Motor neuron (in vitro differentiated cells): ENCODE results near the gene WWC2. TPM values are rescaled to one million over a fixed set of nuclear protein-coding genes. Genes with fewer than 3 reads are reported as not detected.
A peak's percentile ranks its signal among the peaks of the same experiment; 100 is the strongest.

Experiments used
- ATAC-seq, 8 experiments: fragments of 200-7000 bp; cut with Tn5 transposase; replicated peaks in 6 of 8; 2 replicates each; pipeline ENCODE4 v1.8.0; 2021; ENCODE audit warnings: mild to moderate bottlenecking in 8 of 8, moderate library complexity in 8 of 8
- H3K27ac ChIP-seq, 2 donors: fragments of 250-450 bp; sonication (Bioruptor Pico); 2 replicates each; pipeline ENCODE4 v1.9.0; 2021; ENCODE audit warnings: antibody characterized with exemption in 2 of 2, mild to moderate bottlenecking in 2 of 2, moderate library complexity in 1 of 2
- H3K4me1 ChIP-seq, 2 donors: fragments of 250-450 bp; sonication (Bioruptor Pico); replicated peaks in 1 of 2; 2 replicates each; pipeline ENCODE4 v1.6.1; 2021; ENCODE audit warnings: antibody characterized with exemption in 2 of 2, mild to moderate bottlenecking in 2 of 2, moderate library complexity in 1 of 2
- H3K4me3 ChIP-seq, 5 donors: fragments of 250-450 bp; sonication (Bioruptor Pico); 2 replicates each; pipeline ENCODE4 v1.9.0; 2021; ENCODE audit warnings: antibody characterized with exemption in 5 of 5, mild to moderate bottlenecking in 5 of 5, moderate library complexity in 4 of 5
- WGBS, 10 experiments: fragments of 450-650 bp; shearing (Covaris generic); methylation state at CpG; one replicate each; pipeline ENCODE4 v1.0.0; 2022; 5-methylcytosine and 5-hydroxymethylcytosine counted together
- in situ Hi-C, 9 experiments: fragments of 400-800 bp; cut with MboI; loops; one replicate each; pipeline ENCODE4 v1.15.0; 2021; ENCODE audit warnings: low sequenced_read_pairs in 9 of 9, low pct_unique_long_range_greater_than_20kb in 2 of 9; ENCODE audit not compliant: unreplicated experiment in 9 of 9
- total RNA-seq, 8 experiments: library from RNA; unstranded; fragments of 300-600 nt; gene quantifications; 2 replicates each; pipeline versions ENCODE4 v1.2.3 to v1.2.4, GENCODE V29; 2022

WWC2 gene
- total RNA-seq, 8 experiments from 2014 or later, result 4.2 to 59.4 (median 12.9) TPM

DNA sequence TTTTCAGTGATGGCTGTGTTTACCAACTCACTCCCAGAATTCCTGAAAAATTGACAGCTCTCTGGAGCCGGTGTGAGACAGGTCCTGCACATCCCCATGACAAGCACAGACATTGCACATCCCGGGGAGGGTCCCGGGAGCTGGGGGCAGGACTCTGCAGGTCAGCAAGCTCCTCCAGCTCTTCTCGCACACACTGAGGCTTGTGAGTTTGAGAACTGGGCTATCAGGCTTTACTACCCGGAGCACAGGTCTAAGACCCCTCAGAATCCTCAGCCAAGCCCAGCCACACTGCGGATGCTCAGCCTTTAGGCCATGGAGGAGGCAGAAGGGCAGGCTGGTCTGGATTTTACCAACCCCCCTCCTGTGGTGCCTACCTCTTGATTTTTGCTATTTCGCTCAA is 228.8 kb downstream of the WWC2 start:
- in situ Hi-C loops, result no loop called here
- 89 to 100% (median 97%) methylated on average over 1 to 6 of the region's 7 CpGs; no CpG with 5 or more reads in 3 of the 10 experiments for WGBS, 10 experiments
- no peak overlapping the region for H3K4me3 ChIP-seq
- ATAC-seq, result no peak
- H3K4me1 ChIP-seq, result no peaks in the 10 kb centered on the region
- no peak overlapping the region for H3K27ac ChIP-seq

DNA sequence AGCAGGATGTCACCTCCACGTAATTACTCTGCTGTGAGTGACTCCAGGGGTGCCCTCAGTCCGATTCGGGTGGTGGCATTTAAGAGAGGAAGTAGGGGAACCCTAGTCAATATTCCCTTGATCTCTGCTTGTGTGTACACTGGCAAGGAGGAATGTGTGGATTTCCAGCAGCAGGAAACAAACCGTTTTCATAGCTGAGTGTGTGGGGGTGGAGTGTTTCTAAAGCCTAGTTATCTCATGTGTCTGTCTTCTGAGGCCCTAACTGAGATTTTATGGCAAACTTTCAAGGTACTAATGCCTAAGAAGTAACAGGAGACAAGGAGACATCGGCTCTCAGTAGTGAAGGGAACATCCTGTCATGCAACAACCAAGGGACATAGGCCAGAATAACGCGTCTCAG is 229.8 kb downstream of the WWC2 start:
- WGBS, 10 experiments, result 74 to 100% (median 80%) methylated on average over 2 to 4 of the region's 7 CpGs; no CpG with 5 or more reads in 1 of the 10 experiments
- Histone ChIP-seq H3K27ac (no peak overlapping the region), H3K4me1 (no peaks in the 10 kb centered on the region), H3K4me3 (no peak overlapping the region)
- ATAC-seq, result no peak
- in situ Hi-C loops, result no loop called here

DNA sequence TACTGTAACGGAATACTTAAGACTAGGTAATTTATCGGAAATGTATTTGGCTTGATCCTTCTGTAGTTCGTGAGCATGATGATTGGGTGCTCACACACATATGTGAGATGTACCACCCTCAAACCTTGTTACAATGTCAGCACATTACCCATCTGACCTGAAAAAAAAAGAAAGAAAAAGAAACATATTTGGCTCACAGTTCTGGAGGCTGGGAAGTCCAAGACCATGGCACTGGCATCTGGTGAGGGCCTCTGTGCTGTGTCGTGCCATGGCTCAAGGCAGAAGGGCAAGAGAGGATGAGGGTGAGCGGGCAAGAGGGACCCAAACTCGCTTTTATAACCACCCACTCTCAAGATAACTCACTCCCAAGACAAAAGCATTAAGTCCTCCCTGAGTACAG is 230.2 kb downstream of the WWC2 start:
- WGBS, 10 experiments, result 83 to 100% (median 99%) methylated on average over 1 to 6 of the region's 6 CpGs; no CpG with 5 or more reads in 2 of the 10 experiments
- in situ Hi-C loops, result no loop called here
- no peak overlapping the region for H3K4me3 ChIP-seq
- ATAC-seq, result no peak
- H3K27ac ChIP-seq, result no peak overlapping the region
- H3K4me1 ChIP-seq, result no peaks in the 10 kb centered on the region

DNA sequence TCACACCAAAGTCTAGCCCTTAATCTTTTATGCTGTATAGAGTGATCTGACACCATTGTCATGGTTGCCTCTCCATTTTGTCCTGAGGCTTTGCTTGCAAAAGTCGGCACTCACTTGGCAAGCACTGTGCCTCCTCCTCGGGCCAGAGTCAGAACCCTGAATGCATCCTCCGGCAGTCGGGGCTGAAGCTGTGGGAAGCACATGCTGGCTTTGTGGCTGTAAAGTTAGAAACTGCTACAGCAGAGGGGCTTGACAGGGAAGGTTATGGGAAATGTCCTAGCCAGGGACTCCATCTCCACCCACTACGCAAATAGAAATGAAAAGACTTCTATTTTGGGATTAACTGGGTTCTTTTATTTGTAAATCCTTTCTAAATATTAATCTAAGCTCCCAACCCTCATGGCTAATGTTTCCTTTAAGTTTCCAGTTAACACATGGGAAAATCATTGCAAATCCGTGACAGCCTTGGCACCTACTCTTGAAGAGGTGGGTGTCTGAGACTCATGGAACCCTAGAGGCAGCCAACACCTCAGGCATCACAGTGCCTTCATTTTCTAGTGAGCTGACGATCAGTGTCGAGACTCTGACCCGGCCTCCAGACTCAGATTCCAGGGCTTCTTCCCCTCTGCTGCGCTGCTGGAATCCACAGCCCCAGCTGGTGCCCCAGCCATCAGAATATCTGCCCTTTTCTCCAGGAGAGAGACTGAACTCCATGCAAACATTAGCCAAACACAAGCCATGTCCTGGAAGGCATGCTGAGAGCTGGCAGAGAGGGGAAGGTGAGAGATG is 231.1 kb downstream of the WWC2 start:
- no peaks in the 10 kb centered on the region for H3K4me1 ChIP-seq
- ATAC-seq, result peak in 1 of 8 experiments; percentile 53
- WGBS, 10 experiments, result 69 to 100% (median 87%) methylated on average over 1 to 8 of the region's 10 CpGs
- H3K27ac ChIP-seq, result no peak overlapping the region
- in situ Hi-C loops, result no loop called here
- H3K4me3 ChIP-seq, result no peak overlapping the region

DNA sequence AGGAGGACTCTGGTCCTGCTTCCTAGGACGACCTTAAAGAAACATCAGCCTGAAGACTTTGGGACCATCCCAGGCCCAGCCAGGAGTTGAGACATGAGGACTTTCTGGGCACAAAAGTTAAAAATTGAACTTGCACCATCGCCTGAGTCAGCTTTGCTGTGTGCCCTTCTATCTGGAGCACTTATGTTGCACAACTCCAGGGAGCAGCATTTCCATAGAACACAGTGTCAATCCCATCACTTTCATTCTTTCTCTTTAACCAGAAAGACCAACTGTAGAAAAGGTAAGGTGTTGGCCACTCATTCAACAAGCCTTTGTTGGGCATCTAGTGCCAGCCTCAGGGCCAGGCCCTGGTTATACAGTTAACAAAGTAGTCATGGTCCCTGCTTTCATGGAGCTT is 231.8 kb downstream of the WWC2 start:
- no peak for ATAC-seq
- Histone ChIP-seq H3K27ac (no peak overlapping the region), H3K4me3 (no peak overlapping the region), H3K4me1 (no peaks in the 10 kb centered on the region)
- in situ Hi-C loops, result no loop called here
- WGBS, 10 experiments, result 40 to 100% (median 90%) methylated on average over 1 to 2 of the region's 2 CpGs; no CpG with 5 or more reads in 3 of the 10 experiments

DNA sequence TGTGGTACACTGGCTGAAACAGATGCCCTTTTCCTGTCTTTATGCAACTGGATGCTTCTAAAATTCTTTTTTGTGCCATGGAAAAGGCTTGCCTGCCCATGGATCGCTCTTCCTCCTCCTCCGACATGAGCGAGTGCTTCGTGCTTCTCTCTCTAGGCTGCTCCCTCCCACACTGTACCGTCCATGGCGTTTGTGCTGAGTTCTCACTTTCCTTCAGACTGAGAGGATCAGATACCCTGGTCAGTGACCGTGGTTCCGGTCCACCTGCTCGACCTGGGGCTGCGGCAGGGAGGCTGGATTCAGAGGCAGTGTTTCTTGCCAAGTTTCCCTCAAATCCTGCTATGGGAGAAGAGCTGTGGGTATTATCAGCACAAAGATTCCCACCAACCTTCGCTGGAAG is 233.4 kb downstream of the WWC2 start:
- ATAC-seq, result no peak
- in situ Hi-C loops, result no loop called here
- 80 to 100% (median 93%) methylated on average over 1 to 10 of the region's 11 CpGs; no CpG with 5 or more reads in 1 of the 10 experiments for WGBS, 10 experiments
- Histone ChIP-seq H3K4me3 (no peak overlapping the region), H3K4me1 (no peaks in the 10 kb centered on the region), H3K27ac (no peak overlapping the region)

DNA sequence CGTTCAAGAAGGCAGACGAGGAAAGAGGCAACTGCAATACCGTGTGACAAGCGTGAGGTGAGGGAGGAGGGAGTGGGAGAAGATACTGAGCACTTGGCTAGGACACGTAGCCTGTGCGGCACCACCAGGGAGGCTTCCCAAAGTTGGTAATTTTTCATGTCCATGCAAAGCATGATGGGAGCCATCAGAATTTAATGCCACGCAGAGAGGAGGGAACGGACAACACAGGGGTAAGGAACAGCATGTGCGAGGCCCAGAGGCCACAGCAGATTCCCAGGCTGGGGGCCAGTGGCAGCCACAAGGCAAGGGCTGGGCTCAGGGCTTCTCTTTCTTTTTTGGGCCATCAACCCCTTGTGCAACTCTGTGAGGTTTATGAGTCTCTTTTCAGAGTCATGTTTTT is 234.1 kb downstream of the WWC2 start:
- Histone ChIP-seq H3K27ac (no peak overlapping the region), H3K4me3 (no peak overlapping the region), H3K4me1 (no peaks in the 10 kb centered on the region)
- no peak for ATAC-seq
- 65 to 100% (median 90%) methylated on average over 3 to 8 of the region's 9 CpGs; no CpG with 5 or more reads in 2 of the 10 experiments for WGBS, 10 experiments
- in situ Hi-C loops, result no loop called here

DNA sequence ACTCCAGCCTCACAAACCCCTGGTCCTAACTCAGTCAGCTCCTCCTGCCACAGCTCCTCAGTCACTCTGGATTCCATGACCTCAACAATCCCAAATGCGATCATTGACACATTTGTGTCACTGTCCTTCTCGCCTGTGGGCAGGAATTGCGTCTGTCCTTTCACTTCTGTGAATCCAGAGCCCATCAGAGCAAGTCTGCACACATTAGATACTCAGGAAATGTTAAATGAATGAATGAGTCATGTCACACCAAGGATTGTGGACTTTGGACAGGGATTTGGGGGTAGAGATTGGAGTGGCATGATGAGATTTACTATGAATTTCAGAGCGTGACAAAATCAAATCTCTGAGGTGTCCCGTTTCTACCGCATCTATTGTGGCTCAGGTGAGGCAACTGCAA is 234.9 kb downstream of the WWC2 start:
- in situ Hi-C loops, result no loop called here
- no peak overlapping the region for H3K4me3 ChIP-seq
- WGBS, 10 experiments, result 34 to 100% (median 94%) methylated on average over 1 to 6 of the region's 6 CpGs; no CpG with 5 or more reads in 2 of the 10 experiments
- H3K4me1 ChIP-seq, result no peaks in the 10 kb centered on the region
- ATAC-seq, result peak in 2 of 8 experiments; percentile 22 to 59
- H3K27ac ChIP-seq, result no peak overlapping the region

DNA sequence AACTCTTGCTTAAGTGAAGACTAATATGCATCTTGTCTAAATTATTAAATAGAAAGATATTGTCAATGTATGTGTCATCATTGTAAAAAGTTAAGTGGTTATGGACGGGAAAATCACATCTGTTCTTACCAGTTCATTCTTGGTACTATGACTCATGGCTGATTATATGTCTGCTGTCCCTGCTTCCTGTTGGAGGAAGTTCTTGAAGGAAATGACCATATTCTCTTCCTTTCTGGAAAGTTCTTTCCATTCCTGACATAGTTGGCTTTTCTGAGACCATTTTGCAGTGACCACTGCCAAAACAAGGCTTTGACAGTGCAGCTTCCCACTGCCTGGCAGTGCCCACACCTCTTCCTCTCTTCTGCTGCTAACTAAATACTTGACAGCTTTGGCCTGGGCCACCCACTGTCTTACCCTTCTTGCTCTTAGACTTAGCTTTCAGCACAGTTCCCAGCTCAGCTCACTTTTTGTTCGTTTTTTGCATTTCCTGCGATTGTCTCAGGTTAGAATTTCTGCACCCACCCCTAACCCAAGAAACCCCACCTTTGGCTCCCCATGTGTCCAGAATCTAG is 236.4 kb downstream of the WWC2 start:
- in situ Hi-C loops, result no loop called here
- Histone ChIP-seq H3K27ac (no peak overlapping the region), H3K4me1 (no peaks in the 10 kb centered on the region), H3K4me3 (no peak overlapping the region)
- ATAC-seq, result peak in 3 of 8 experiments; percentile 35 to 87 (median 70)
- 14 to 100% (median 67%) methylated on average over 1 to 3 of the region's 3 CpGs; no CpG with 5 or more reads in 1 of the 10 experiments for WGBS, 10 experiments

DNA sequence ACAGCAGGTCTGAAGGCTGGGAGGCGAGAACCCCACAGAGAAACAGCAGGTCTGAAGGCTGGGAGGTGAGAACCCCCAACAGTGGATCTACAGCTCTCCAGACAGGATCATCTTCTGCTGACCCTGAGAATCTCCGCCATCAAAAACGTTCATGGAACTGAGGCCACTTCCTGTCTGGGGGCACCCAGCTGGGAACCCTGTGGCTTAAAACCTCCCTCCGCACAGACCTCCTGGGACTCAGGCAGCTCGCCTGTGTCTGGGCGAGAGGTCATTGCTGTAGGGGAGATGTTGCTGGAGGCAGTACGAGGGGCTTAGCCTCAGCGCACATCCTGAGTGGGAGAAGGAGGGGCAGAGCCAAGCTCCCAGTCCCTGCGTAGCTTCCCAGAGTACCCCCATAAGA is 238.3 kb downstream of the WWC2 start:
- ATAC-seq, result no peak
- in situ Hi-C loops, result no loop called here

DNA sequence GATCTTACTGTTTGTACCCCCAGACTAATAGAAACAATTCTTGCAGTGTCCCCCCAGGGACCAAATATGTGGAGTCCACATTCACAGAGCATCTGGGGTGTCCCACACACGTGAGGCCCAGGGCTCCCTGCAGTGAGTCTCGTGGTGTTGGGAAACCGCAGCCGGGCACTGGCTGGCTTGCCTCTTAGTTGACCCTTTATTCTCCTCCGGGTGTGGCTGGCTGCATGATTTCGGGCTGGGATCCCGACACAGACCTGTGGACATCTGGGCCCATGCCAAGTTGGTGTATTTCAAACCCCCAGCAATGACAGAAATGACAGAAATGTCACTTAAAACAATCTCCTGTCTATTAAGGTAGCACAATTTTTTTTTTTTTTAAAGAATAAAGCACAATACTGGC is 238.8 kb downstream of the WWC2 start:
- WGBS, 10 experiments, result 0 to 100% (median 41%) methylated on average over 1 to 3 of the region's 7 CpGs; no CpG with 5 or more reads in 6 of the 10 experiments
- Histone ChIP-seq H3K4me3 (no peak overlapping the region), H3K4me1 (no peaks in the 10 kb centered on the region), H3K27ac (no peak overlapping the region)
- peak in 2 of 8 experiments; percentile 11 to 37 for ATAC-seq
- in situ Hi-C loops, result no loop called here

More for the DNA sequence above, 238.3 kb downstream of the WWC2 start:
- Histone ChIP-seq H3K4me1 (no peaks in the 10 kb centered on the region), H3K27ac (no peak overlapping the region), H3K4me3 (no peak overlapping the region)
- WGBS, 10 experiments, result 89 to 100% (median 98%) methylated on average over 1 to 5 of the region's 9 CpGs; no CpG with 5 or more reads in 6 of the 10 experiments

DNA sequence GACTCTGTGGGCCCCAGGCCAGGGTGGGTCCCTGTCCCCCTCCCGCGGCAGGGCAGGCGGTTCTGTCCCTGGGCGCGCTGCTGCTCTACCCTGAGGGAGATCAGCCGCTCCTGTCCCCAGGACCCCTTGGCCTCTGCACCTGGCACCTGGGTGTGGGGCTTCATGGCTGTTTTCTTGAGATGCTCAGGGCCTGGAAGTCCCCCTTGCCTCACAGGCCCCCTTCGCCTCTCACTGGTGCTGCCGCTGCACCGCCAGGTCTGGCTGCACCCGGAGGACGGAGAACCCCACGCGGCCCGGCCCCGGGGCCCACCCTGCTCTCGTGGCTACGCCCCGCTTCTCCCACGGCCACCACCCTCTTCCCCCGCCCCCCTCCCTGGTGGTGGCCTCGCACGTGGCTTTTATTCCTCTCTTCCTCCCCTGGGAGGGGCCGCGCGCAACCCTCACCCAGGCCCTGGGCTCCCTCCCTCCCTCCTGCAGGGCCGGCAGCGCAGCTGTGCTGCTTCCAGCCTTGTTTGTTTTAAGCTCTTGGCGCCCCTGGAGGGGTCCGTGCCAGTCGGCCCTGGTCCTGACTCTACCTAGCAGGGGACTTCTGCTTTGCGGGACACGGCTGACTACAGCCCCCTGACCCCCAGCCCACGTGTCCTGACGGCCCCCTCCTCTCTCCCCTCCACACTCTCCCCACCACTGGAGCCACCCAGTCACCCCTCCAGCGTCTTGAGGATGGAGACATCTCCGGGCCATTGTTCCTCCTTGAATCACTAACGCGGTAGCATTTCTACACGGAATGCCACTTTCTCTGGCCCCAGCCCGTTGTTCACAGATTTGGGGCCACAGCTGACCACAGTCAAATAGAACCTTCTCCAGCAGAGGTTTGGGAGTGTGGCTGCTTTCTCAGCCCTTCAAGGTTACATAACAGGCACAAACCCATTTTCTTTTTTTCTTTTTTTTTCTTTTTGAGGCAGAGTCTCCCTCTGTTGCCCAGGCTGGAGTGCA is 243.8 kb downstream of the WWC2 start:
- H3K4me1 ChIP-seq, result peaks cover 5 to 8% of the 10 kb centered on the region in 2 donors
- in situ Hi-C loops, result no loop called here
- H3K4me3 ChIP-seq, result no peak overlapping the region
- 49 to 100% (median 79%) methylated on average over 3 to 5 of the region's 40 CpGs; no CpG with 5 or more reads in 5 of the 10 experiments for WGBS, 10 experiments
- H3K27ac ChIP-seq, result no peak overlapping the region
- ATAC-seq, result peak in 3 of 8 experiments; percentile 70 to 86 (median 76)
